Activated naive CD4-positive, alpha-beta T cell treated with anti-CD3 and anti-CD28 coated beads for 36 hours (primary cell): ENCODE results near the gene C3orf70. TPM values are rescaled to one million over a fixed set of nuclear protein-coding genes. Genes with fewer than 3 reads are reported as not detected.

ENCODE experiments used
- CTCF ChIA-PET: fragments of 350-600 bp; sonication (Branson Sonifier 250); formaldehyde crosslinking; loops from one replicate; lab custom pipeline; 2021; ENCODE audit warnings: antibody characterized with exemption; lab: Charles Lee
- DNase-seq: peaks from one replicate; pipeline ENCODE4 v3.0.0-alpha.2; 2020
- H3K27ac Mint-ChIP-seq: one replicate; pipeline ENCODE4 v1.8.0; 2021; ENCODE audit warnings: mild to moderate bottlenecking, mixed read lengths
- H3K27me3 Mint-ChIP-seq: one replicate; pipeline ENCODE4 v1.8.0; 2021; ENCODE audit warnings: low read depth, mixed read lengths
- H3K36me3 Mint-ChIP-seq: one replicate; pipeline ENCODE4 v1.8.0; 2021; ENCODE audit warnings: low read depth, mixed read lengths
- H3K4me1 Mint-ChIP-seq: one replicate; pipeline ENCODE4 v1.8.0; 2021; ENCODE audit warnings: low read depth, mixed read lengths
- H3K4me3 Mint-ChIP-seq: one replicate; pipeline ENCODE4 v1.8.0; 2021; ENCODE audit warnings: mild to moderate bottlenecking, moderate library complexity, mixed read lengths
- H3K9me3 Mint-ChIP-seq: one replicate; pipeline ENCODE4 v1.8.0; 2021; ENCODE audit warnings: mixed read lengths
- intact Hi-C: fragments of 100-400 bp; cut with micrococcal nuclease; formaldehyde crosslinking; loops from one replicate; pipeline ENCODE4 v1.15.1; 2023
- total RNA-seq, 2 experiments: library from RNA; stranded (reverse); gene quantifications; one replicate each; pipeline ENCODE4 v1.2.3, GENCODE V29; 2021

C3orf70 gene
- total RNA-seq, 2 experiments from 2014 or later = not detected

DNA sequence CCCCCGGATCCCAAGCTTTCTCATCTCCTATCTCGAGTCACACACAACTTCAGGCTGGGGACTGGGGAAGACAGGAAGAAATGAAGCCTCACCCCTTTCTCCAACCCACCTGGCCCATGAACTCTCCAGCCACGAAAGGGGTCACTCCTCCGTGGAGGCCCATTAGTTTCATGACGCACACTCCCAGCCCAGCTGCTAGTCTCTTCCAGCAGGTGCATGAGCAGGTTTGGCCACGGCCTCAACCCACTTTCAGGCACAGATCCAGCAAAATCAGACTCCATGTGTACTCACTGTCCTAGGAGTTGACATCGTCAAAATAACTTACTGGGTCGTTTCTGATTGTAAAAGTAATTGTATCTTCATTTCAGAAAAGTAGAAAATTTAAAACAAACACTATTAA is 76.6 kb downstream of the C3orf70 start:
- DNase-seq = no peak
- CTCF ChIA-PET = no interaction called here
- Mint-ChIP-seq H3K27me3 (peaks cover 5% of the 10 kb centered on the region), H3K9me3 (no peaks in the 10 kb centered on the region), H3K4me1 (no peaks in the 10 kb centered on the region), H3K36me3 (no peaks in the 10 kb centered on the region), H3K27ac (no peak overlapping the region), H3K4me3 (no peak overlapping the region)
- intact Hi-C loops = no loop called here

DNA sequence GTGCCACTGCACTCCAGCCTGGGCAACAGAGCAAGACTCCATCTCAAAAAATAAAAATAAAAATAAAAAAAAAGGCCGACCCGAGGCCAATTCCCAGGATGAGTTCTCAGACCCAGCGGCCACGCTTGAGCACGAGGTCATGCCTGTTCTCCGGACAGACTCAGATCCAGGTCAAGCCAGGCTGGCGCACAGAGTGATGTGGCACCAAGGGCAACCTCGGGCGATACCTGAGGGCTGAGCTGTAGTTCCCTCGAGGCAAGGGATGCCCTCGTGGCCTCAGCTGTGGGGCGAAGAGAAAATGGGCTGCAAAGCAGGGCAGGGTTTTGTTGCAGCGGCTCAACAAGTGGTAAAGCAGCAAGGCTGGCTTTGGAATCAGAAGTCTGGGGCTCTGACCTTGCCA is 77.3 kb downstream of the C3orf70 start:
- intact Hi-C loops = no loop called here

DNA sequence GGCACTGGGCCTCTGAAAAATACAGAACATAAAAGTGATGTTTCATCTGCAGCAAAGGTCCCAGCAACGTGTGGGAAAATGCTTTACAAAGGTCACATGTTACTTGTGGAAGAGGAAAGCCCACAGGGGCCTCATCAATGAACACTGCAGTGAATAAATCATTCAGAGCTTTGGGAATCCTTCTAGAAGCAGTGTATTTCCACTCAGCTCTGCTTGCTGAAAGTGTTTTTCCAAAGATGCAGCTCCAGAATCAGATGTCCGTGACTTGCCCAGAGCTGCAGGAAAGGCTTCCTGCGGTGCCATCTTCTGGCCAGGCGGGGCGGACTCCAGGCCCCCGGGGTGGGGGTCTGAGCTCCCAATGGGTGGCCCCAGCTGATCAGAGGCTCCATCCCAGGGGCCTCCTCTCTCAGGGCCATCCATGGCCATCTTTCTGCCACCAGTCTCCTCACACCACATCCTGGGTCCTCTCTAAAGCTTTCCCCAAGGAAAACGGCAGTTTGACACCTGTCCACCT is 81.5 kb downstream of the C3orf70 start:
- H3K27ac Mint-ChIP-seq = no peak overlapping the region
- H3K36me3 Mint-ChIP-seq = no peaks in the 10 kb centered on the region
- H3K4me3 Mint-ChIP-seq = no peak overlapping the region
- DNase-seq = no peak
- intact Hi-C loops = no loop called here
- CTCF ChIA-PET = no interaction called here
- H3K4me1 Mint-ChIP-seq = no peaks in the 10 kb centered on the region
- H3K27me3 Mint-ChIP-seq = peaks cover 3% of the 10 kb centered on the region
- no peaks in the 10 kb centered on the region for H3K9me3 Mint-ChIP-seq

More for the DNA sequence above, 77.3 kb downstream of the C3orf70 start:
- CTCF ChIA-PET = no interaction called here
- Mint-ChIP-seq H3K4me1 (no peaks in the 10 kb centered on the region), H3K9me3 (no peaks in the 10 kb centered on the region), H3K27ac (no peak overlapping the region), H3K27me3 (peaks cover 5% of the 10 kb centered on the region), H3K36me3 (no peaks in the 10 kb centered on the region), H3K4me3 (no peak overlapping the region)
- no peak for DNase-seq

DNA sequence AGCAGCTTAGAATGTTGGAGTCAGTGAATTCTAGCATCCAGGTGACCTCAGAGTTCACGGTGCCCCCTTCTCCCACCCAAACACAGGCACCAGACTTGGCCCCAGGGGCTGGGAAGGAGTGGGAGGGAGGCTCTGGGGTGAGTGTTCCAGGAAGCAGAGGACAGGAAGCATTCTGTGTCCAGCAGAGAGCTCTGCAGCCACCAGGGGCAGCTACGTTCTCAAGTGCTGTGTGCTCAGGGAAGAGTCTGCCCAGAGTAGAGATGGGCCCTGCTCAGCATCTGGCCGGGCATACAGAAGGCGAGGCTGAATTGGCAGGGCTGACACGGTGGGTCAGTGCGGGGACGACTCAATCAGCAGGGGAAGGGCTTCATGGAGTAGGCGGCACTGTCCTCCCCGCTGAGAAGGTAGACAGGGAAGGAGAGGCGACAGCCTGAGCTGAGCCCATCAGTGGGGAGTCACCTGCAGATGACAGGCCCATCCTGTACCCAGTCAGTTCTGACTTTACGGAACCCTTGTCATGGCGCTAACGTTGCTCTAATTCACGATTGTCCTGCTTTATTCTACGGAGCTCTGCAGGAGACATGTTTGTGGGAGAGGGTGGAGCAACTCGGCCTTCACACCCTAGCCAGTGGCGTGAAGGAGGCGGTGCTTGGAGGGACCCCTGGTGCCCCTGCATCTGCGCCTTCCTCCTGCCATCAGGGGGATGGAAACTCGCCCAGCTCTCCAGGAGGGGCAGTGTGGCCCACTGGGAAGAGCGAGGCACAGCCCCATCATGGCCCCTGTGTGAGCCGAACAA is 82.2 kb downstream of the C3orf70 start:
- Mint-ChIP-seq H3K27ac (no peak overlapping the region), H3K4me3 (no peak overlapping the region), H3K36me3 (no peaks in the 10 kb centered on the region), H3K4me1 (no peaks in the 10 kb centered on the region), H3K27me3 (peaks cover 3% of the 10 kb centered on the region), H3K9me3 (no peaks in the 10 kb centered on the region)
- no peak for DNase-seq
- CTCF ChIA-PET = no interaction called here
- intact Hi-C loops = no loop called here

DNA sequence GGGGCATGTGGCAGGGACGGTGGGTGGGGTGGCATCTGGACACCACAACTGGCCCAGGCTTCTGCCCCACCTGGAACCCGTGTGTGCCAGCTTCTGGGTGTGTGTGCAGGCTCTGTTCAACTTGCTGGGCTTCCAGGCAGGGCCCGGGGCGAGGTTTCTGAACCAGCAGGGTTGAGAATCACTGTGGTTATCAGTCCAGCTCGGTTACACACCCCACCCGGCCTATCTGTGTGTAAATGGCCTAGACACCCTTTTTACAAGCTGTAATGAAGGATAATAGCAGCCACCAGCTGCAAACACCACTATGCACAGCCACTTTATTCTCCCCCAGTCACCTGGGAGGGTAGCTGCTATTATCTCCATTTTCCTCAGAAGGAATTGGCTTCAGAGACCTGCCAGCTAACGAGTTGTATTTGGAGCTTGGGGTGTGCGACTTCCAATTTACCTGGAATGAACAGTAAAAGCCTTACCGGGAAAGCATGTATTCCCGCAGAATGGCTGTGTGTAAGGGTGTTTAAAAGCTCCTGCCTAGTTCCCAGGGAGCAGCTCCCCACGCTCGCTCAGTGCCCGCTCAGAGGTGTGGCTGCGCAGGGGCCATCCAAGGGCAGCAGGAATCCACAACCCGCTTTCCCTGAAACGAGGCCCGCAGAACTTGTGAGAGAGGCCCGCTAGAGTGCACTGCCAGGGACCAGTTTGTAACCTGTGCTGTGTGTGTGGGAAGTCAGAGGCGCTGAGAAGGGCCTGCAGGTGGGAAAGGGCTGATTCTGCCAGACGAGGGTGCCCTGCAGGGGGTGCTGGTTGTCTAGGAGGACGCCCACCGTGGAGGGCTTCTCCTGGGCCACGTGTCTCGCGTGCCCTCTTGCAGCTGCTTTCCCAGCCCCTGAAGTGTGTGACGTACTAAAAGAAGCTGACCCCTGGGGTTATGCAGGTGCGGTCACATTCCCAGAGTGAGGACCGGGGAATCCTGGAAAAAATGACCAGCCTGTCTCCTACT is 83.5 kb downstream of the C3orf70 start:
- CTCF ChIA-PET = no interaction called here
- intact Hi-C loops = no loop called here
- Mint-ChIP-seq H3K9me3 (no peaks in the 10 kb centered on the region), H3K36me3 (no peaks in the 10 kb centered on the region), H3K27ac (no peak overlapping the region), H3K4me3 (no peak overlapping the region), H3K27me3 (no peaks in the 10 kb centered on the region), H3K4me1 (no peaks in the 10 kb centered on the region)
- DNase-seq = no peak

DNA sequence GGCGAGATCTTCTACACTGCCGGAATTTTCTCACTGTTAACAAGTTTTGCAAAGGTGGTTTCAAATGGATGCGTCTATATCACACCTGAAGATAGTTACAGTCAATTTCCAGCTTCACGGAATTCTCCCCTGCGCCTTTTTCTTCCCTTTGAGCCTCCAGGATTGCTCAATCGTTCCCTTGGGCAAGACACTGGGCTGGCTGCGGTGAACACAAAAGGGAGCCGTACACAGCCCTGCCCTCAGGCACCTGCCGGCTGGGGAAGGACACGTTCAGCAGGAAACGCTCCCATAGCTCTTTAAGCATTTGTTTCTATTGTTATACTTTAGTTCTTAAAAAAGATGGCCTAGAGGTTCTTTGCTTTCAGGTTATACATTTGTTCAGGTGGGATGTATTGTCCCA is 85.7 kb downstream of the C3orf70 start:
- DNase-seq = no peak
- intact Hi-C loops = no loop called here
- Mint-ChIP-seq H3K9me3 (peaks cover 3% of the 10 kb centered on the region), H3K4me1 (no peaks in the 10 kb centered on the region), H3K4me3 (no peak overlapping the region), H3K36me3 (no peaks in the 10 kb centered on the region), H3K27me3 (no peaks in the 10 kb centered on the region), H3K27ac (no peak overlapping the region)
- CTCF ChIA-PET = interaction anchor here (0.6 kb wide), 1 partner anchor 80 kb away, joined by 4 read pairs; no protein-coding TSS in a partner anchor

DNA sequence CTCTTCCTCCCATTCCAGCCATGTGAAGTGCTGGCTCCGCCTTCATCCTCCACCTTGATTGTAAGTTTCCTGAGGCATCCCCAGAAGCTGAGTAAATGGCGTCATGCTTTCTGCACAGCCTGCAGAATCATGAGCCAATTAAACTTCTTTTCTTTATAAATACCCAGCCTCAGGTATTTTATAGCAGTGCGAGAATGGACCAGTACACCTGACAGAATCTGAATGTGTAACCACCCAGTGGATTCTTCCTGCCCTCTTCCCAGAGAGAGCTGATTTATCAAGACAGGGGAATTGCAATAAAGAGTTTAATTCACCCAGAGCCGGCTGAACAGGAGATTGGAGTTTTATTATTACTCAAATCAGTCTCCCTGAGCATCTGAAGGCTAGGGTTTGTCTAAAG is 86.6 kb downstream of the C3orf70 start:
- H3K4me3 Mint-ChIP-seq = no peak overlapping the region
- no peaks in the 10 kb centered on the region for H3K27me3 Mint-ChIP-seq
- intact Hi-C loops = no loop called here
- H3K36me3 Mint-ChIP-seq = no peaks in the 10 kb centered on the region
- no peak overlapping the region for H3K27ac Mint-ChIP-seq
- DNase-seq = no peak
- H3K9me3 Mint-ChIP-seq = peaks cover 9% of the 10 kb centered on the region
- H3K4me1 Mint-ChIP-seq = no peaks in the 10 kb centered on the region
- CTCF ChIA-PET = no interaction called here

DNA sequence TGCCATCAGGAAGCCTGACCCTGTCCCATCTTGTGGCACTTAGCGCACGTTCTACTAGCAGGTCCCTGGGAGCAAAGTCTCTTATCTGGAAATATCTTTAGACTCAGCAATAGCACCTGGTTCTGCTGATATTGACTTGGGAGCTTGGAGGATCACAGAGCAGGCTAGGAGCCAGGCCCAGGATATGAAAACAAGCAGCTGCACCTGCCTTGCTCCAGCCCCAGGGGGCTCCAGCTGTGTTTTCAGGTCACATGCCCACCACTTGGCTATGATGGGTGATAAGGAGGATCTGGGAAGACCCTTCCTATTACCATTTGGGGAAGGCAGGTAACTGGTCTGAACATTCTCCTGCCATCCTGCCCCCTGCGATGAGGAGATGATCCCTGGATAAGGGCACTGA is 87.8 kb downstream of the C3orf70 start:
- Mint-ChIP-seq H3K36me3 (no peaks in the 10 kb centered on the region), H3K27ac (no peak overlapping the region), H3K4me1 (no peaks in the 10 kb centered on the region), H3K9me3 (peaks cover 14% of the 10 kb centered on the region), H3K27me3 (no peaks in the 10 kb centered on the region), H3K4me3 (no peak overlapping the region)
- DNase-seq = no peak
- CTCF ChIA-PET = no interaction called here
- intact Hi-C loops = no loop called here

DNA sequence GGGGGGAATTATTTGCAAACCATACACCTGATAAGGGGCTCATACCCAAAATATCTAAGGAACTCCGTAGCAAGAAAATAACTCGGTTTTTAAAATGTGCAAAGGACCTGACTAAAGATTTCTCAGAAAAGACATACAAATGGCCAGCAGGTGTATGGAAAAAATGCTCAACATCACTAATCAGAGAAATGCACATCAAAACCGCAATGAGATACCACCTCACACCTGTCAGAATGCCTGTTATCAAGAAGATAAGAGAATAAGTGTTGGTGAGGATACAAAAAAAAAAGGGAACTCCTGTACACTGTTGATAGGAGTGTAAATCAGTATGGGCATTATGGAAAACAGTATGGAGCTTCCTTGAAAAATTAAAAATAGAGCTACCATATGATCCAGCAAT is 89.4 kb downstream of the C3orf70 start:
- DNase-seq = no peak
- CTCF ChIA-PET = no interaction called here
- Mint-ChIP-seq H3K27me3 (no peaks in the 10 kb centered on the region), H3K27ac (no peak overlapping the region), H3K36me3 (no peaks in the 10 kb centered on the region), H3K4me3 (no peak overlapping the region), H3K9me3 (peaks cover 25% of the 10 kb centered on the region), H3K4me1 (no peaks in the 10 kb centered on the region)
- intact Hi-C loops = no loop called here

DNA sequence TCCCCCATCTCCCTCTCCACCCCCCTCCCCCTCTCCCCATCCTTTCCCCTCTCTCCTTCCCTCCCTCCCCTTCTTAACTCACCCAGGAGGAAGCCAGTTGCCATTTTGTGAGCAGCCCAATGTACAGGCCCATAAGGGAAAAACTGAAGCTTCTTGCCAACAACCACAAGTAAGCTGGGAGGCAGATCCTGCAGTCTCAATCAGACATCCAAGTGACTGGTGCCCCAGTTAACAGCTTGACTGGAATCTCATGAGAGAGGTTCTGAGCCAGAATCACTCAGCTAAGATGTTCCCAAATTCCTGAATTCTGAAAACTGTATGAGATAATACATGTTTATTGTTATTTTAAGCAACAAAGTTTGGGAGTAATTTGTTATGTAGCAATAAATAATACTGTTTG is 90.7 kb downstream of the C3orf70 start:
- no peak overlapping the region for H3K27ac Mint-ChIP-seq
- intact Hi-C loops = no loop called here
- no peaks in the 10 kb centered on the region for H3K4me1 Mint-ChIP-seq
- peaks cover 36% of the 10 kb centered on the region for H3K9me3 Mint-ChIP-seq
- CTCF ChIA-PET = no interaction called here
- no peak for DNase-seq
- H3K27me3 Mint-ChIP-seq = no peaks in the 10 kb centered on the region
- H3K36me3 Mint-ChIP-seq = peaks cover 2% of the 10 kb centered on the region
- H3K4me3 Mint-ChIP-seq = no peak overlapping the region

DNA sequence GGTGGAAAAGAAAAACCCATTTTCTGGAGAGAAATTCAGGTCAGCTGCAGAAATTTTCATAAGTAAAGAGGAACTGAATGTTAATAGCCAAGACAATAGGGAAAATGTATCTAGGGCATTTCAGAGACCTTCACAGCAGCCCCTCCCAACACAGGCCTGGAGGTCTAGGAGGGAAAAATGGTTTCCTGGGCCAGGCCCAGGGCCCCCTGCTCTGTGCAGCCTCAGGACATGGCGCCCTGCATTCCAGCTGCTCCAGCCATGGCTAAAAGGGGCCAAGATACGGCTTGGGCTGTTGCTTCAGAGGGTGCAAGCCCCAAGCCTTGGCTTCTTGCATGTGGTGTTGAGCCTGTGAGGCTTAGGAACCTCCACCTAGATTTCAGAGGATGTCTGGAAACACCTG is 92.2 kb downstream of the C3orf70 start:
- no peaks in the 10 kb centered on the region for H3K27me3 Mint-ChIP-seq
- intact Hi-C loops = no loop called here
- H3K9me3 Mint-ChIP-seq = peaks cover 43% of the 10 kb centered on the region
- CTCF ChIA-PET = no interaction called here
- H3K36me3 Mint-ChIP-seq = peaks cover 6% of the 10 kb centered on the region
- DNase-seq = no peak
- H3K4me3 Mint-ChIP-seq = no peak overlapping the region
- no peaks in the 10 kb centered on the region for H3K4me1 Mint-ChIP-seq
- no peak overlapping the region for H3K27ac Mint-ChIP-seq

DNA sequence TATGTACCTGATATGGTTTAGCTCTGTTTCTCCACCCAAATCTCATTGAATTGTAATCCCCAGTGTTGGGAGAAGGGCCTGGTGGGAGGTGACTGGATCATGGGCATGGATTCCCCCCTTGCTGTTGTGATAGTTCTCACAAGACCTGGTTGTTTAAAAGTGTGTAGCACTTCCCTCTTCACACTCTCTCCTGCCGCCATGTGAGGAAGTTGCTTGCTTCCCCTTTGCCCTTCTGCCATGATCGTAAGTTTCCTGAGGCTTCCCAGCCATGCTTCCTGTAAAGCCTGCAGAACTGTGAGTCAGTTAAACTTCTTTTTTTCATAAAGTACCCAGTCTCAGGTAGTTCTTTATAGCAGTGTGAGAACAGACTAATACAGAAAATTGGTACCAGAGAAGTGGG is 93.1 kb downstream of the C3orf70 start:
- no peak for DNase-seq
- Mint-ChIP-seq H3K27me3 (no peaks in the 10 kb centered on the region), H3K27ac (no peak overlapping the region), H3K9me3 (peaks cover 49% of the 10 kb centered on the region), H3K36me3 (peaks cover 11% of the 10 kb centered on the region), H3K4me3 (no peak overlapping the region), H3K4me1 (no peaks in the 10 kb centered on the region)
- CTCF ChIA-PET = no interaction called here
- intact Hi-C loops = no loop called here
